Midbrain (tissue), 1 donor: Measurements from ENCODE around the gene BLNK.
"Not testable (repeated sequence)": the region's sequence is repeated elsewhere in the genome, so short reads cannot be mapped to it uniquely, and the experiment has no call there.

ENCODE experiments used
- DNase-seq: peaks from one replicate; lab custom pipeline; 2025; lab: John Stamatoyannopoulos, UW

BLNK gene

DNA sequence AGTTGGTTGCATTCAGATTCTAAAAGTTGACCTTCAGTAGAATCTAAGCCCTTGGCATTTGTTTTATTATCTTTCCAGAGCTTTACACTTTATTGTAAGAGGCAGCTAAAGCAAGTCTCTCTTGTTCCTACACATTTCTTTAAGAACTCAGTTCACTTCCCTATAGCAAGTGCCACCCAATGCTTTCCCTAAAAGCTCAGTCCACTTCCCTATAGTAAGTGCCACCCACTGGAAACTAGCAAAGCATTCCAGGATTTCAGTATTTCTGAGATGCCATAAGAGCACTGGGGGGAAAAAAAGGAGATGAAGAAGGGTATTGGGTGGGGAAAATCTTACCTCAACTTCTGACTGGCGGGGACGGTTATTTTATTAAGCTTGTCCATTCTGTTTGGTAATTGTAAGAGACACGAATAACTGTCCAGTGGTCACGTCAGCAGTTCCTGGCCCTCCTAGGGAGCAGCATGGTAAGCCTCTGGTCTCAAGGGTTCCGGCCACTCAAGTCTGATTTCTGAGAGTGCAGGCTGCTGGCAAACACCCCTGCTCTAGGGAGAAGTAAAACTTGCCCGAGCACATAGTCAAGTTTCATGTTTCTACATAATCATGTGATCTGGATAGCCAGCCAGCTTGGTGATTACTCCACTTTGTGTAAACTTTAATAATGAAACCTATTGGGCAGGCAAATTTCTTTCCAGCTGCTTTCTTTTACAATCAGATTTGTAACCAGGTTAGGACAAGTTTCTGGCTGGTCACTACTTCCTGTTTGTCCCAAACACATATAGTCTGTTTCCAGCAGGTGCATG is at the start of gene BLNK:
TSS of gene BLNK (minus strand) at position 554 of the 800 bp plus-strand sequence. CDS start at position 383, 171 bp downstream.
- peak; percentile 45 for DNase-seq

DNA sequence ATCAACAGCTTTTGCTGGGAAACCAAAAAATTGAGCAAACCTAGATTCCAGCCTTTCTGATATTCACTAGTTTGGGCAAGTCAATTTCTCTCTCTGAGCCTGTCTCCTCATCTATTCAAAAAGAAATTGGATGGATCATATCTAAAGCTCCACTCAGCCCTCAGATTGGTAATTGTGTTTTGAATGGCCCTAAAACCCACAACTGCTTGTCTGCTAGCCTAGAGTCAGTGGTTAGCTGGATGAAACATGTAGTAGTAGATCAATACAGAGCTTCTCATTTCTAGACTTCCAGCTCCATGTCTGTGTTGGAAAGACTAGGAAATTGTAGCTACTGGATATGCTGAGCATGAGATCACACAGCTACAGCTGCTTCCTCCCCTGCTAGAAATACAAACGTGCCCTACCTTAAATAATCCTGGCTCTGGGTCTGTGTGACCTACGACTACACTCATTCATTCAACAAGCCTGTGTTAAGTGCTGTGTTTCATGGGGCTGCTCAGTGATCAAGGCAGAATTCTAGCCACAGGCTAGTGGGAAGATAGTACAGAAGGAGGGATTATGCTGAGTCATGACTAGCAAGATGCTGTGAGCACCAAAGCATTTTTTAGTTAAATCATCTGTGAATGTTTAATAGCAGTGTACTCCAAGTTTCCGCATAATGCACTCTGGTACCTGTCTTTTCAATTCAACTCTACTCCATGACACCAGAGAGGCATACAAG is 48.5 kb upstream of the BLNK start:
- DNase-seq: no peak

DNA sequence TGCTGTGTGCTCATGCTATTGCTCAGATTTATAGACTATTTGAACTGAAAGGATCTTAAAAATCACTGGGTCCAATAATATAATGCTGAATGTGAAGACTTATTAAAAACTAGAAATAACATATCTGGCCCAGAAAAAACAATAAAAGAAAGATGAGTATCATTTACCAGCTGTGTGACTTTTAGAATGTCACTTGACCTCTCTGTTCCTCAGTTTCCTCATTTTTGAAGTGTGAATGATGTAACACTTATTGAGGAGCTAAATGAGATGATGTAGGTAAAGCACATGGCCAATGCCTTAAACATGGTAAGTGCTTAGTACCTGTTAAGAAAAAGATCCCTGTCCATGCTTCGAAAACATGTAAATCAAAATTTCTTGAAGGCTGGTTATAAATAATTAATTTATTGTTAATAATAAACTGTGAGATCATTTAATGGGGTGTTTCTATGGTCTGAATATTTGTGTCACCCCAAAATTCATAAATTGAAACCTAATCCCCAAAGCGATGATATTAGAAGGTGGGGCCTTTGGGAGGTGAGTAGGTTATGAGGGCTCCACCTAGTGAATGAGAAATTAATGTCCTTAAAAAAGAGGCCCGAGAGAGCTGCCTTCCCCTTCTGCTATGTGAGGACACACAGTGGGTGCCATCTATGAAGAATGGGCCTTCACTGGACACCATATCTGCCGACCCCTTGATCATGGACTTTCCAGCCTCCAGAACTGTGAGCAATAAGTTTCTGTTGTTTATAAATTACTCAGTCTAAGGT is 45.9 kb upstream of the BLNK start:
- DNase-seq: no peak

DNA sequence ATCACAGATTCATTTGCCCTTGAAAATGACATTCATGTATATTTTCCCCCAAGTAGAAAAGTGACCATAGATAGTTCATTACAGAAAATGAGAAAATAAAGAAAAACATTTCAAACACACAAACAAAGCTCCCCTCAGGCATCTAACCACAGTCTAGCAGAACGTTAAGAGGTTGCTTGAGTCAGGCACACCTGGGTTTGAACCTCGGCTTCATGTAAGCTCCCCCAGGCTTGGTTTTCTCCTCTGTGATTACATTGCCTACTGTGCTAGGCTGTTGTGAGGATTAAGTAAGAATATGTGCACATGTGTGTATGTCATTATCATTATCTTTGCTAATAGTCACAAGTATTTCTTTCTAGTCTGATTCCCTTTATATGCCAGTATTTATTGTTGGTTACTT is 42.0 kb upstream of the BLNK start:
- no peak for DNase-seq

DNA sequence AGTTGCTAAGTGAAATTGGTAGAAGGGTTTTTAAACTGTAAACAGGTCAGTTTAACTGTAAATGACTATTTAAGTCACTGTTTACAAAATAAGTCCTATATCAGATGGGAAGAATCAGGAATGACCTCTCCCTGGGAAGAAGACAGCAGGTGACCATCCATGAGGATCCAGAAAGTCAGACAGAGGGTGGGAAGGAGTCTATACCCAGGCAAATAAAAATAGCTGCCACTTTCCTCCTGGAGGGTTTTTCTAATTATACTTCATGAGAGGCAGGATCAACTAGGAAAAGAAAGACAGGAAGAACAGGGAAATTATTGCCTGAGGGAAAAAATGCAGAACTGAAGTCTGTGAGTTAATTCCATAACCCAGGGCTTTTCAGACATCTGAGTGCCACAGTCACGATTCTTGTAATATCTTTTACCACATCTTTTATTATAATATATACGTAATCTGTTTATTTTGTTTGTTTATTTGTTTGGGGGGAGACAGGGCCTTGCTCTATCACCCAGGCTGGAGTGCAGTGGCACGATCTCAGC is 39.9 kb upstream of the BLNK start:
- DNase-seq: no peak

DNA sequence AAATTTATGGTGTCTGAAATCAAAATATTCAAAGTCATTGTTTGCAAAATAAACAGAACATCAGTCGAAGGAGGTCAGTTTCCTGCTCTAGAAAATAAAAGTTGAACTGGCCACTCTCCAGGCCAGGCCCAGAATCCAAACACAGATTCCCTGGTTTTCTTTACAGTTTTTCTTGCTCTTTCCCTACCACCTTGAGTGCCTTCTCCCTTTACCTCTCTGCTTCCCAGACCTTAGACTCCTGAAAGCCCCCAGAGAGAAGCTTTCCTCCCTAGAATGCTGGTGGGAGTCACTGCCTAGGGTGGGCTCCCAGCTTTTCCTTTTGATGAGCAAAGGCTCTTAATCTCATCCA is 38.9 kb upstream of the BLNK start:
- no peak for DNase-seq

DNA sequence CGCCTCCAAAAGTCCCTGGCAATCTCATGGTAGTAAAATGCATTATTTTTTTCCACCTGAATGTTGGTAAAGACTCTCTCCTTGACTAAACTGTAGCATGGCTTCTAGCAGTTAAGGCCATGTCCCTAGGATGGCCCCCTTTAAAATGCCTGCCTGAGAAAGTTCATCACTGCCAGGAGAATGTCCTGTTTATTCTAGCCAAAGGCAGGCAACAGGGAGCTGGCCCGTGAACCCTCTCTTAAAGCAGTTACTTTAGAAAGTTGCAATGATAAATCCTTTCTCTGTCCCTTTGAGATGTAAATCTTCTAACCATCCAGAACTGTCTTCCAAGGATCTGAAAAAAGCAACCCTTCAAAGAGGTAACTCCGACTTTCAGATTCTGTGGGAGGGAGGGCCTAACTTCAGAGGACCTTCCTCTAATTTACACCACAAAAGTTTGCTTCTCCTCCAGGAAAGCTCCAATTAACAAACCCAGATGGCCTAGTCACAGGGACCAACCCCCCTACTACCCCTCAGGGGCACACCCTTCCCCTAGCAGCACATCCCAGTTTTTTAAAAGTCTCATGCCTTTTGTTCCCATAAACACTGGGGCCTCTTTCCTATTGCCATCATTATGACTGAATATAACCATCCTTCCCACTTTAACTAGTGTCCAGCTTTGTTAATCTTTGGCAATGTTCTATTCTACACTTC is 38.4 kb upstream of the BLNK start:
- DNase-seq: no peak

DNA sequence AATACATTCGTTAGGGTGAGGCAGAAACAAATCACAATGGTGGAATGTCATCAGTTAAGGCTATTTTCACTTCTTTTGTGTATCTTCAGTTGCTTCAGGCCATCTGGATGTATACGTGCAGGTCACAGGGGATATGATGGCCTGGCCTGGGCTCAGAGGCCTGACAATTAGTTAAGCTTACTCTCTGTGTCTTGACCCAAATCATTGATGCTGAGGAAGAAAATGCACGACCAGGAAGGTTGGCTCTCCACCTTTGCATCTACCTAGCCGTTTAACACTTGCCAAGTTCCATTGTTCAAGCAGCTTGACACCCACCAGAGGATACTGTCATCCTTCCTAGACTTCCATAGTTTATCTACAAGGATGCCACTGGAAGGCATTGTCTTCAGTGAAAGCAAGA is 37.5 kb upstream of the BLNK start:
- not testable (repeated sequence) for DNase-seq

DNA sequence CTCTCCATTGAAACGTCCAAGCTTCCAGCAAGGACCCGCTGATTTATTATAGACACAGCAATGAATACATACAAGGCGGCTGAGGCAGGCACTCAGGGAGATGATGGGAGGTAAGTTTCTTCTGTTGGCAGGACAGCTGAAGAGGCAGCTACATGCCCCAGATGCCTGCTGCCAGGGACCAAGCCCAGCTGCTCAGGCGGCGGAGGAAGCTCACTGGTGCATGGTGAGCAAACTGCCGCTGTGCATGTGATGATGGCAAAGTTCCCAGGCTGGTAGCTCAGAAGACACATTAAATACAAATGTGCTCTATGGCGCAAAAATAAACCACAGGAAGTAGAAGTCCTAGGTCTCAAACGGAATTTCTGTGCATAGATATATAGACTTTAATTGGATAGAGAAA is 35.1 kb upstream of the BLNK start:
- DNase-seq: no peak

DNA sequence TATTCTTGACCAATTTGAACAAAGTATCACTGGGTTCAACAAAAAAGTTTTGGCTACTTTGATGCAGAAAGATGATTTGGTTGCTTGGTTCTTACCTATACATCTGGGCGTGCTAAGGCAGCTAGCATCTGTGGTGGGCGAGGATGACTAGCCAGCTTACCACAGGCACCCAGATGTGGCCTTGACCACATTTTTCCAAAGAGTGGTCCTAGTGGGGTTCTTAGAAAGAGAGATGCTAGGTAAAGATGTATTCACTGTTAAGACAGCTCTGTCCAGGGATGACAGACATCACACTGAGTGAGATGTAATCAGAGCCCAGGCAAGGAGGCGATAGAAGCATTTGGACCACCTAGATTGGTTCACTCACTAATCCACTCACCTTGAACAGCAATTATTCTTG is 33.6 kb upstream of the BLNK start:
- no peak for DNase-seq

DNA sequence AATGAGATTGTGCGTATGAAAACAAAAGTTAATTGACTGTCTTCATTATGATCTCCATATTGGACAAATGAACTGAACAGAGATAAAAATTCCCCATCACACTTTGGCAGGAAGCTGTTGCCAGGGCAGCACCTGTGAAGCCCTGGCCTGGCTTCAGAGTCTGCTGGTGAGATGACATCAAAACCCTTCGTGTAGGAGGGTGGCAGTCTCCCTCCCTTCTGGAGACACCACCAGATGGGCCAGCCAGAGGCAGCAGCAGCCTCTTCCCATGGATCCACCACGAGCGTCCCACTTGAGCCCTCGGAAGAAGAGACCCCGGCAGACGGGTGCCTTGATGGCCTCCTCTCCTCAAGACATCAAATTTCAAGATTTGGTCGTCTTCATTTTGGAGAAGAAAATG is 32.9 kb upstream of the BLNK start, which contains the start of gene DNTT:
TSS of gene DNTT (plus strand) at position 205 of the 400 bp plus-strand sequence. CDS start at position 269, 64 bp downstream.
- DNase-seq: no peak

DNA sequence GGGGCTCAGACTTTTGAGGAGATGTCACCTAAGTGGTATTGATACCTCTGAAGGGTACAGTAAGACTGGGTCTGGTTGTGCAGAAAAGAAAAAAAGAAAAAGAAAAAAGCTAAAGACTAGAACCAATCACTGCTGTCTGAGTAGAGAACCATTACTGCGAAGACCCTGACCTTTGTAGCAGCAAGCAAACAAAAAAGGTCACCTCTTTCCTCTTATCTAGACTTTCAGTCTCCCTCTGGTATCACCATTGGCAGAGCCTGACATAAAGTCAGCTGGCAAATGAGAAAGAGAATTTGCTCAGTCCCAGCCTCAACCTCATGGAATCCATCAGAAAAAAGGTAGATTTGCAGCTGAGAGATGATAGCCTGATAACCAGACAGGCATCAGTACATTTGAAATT is 30.2 kb upstream of the BLNK start:
- no peak for DNase-seq

DNA sequence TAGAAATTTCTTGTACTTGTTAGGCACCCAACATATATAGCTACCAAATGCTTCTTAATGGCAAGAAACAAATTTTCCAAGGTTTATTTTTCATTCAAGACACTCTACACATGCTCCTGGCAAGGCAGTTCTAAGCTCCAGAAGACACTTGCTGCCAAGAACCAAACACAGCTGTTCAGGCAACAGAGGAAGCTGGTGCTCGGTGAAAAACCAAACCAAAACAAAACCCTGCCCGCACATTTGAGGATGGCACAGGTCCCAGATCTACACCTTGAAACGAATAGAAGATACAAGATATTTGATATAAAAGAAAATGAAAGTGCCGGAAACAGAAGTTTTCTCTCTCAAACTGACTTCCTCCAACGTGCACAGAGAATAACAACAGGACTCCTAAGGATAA is 28.0 kb upstream of the BLNK start:
- DNase-seq: peak; percentile 11

DNA sequence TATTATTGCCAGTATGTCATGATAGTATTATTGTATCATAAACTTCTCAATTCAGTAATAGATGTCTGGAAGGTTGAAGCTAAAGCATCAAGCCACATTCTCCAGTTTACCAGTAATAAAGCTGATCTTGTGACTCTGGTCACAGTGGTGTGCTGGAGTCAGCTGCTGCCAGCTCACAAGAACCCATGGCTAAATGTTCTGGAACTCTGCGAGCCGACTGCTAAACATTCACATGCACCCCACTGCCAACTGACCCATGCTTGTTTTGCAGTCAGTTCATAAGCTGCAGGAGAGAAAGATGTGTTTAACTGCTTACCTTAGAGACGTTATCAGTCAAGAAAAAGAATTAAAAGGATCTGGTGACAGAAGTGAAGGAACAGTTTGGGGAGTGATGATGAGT is 27.0 kb upstream of the BLNK start:
- no peak for DNase-seq

DNA sequence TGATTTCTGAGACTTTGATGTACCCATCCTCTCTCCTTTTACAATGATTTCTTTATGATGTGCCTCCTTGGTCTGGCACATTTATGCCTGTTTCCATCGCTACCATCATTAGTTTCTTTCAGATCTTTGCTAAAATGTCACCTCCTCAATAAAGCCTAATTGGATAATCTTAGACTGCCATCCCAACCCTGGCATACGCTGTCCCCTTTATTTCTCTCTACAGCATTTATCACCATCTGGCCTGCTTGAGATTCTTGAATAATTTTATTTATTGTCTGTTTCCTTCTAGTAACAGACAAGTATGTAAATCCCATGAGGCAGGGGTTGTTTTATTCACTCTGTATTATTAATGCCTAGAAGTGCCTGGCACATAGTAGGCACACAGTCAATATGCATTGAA is 26.1 kb upstream of the BLNK start:
- DNase-seq: no peak

DNA sequence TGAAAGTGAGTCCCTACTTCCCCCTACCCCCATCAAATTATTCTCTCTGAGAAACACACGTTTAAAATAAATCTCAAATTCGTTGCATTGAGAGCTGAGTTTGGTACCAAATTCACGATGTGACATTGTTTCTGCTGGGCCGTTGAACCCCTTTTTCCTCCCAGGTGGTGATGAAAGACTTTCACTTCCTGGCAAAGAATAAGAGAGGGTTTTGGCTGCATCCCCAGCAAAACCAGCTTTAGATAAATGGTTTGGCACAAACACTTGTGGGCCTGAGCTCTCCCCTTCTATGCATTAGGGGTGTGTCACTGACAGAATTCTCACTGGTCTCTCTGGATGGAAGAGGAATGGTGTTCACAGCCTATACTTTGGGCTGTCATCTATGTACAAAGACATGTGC is 24.1 kb upstream of the BLNK start:
- no peak for DNase-seq

DNA sequence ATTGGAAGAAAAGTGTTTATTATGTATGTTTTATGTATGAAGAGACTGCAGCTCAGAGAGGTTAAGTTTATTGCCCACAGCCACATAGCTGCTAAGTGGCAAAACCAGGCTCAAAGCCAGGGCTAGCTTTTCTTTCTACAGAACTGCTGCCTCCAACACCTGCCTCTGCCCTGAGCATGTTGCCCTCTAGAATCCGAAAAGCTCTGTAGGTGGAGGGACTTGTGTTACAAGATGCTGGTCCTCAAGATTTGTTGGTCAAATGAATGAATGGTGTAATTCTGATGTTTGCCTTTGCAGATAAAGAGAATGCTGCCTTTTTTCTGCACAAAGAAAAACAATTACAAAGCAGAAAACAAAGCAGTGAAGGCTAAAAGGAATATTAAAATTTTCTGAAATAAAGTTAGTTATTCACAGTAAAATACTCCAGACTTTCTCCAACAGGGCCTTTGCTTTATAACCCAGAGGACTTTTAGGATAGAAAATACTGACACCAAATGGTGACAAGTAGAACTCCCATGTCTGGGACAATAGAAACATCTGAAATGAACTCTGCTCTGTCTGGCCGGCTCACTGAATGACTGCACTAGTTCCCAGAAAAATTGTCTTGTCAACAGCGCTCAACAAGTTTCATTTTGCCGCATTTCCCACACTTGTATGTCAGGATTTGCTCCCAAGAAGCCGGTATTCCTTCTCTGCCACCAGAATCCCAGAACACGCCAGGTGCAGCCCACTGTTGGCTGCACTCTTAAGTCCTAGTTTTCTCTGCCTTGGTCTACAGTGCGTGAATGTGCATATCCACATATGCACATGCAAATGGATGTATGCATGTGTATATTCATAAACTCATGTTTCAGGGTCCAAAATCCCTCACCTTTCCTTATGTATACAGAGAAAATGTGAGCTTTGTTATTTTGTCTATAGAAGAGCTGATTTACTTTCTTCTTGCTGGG is 21.9 kb upstream of the BLNK start:
- DNase-seq: peak; percentile 63

DNA sequence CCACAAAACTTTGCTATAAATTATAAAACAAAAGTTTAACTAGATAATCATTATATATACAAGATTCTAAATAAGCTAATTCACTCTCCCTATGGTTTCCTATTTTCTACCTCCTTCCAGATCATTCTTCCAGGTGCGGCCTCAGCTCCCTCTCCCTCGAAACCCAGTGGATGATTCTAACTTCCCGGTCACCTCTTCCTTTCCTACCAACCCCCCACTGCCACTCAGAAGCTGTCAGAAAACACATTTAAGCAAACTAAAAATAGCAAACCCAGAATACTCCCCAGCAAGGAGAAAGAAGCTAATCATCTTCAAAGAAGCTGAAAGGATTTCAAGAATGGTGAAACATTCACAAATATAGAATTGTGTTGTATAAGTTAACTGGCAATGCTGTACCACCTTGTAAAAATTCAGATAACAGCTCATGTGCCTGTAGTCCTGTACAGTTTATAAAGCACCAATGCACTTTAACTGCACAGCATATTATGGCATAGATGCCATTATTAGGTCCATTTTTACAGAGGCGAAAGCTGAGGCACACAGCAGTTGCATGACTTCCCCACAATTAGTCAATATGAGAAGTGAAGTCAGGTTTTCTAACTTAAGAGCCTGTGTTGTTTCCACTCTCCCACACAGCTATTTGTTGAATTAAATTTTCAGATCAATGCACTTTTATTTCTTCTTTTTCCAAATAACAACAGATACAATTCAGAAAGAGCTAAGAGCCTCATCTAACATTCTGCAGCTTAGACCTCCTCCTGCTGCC is 19.2 kb upstream of the BLNK start:
- no peak for DNase-seq

DNA sequence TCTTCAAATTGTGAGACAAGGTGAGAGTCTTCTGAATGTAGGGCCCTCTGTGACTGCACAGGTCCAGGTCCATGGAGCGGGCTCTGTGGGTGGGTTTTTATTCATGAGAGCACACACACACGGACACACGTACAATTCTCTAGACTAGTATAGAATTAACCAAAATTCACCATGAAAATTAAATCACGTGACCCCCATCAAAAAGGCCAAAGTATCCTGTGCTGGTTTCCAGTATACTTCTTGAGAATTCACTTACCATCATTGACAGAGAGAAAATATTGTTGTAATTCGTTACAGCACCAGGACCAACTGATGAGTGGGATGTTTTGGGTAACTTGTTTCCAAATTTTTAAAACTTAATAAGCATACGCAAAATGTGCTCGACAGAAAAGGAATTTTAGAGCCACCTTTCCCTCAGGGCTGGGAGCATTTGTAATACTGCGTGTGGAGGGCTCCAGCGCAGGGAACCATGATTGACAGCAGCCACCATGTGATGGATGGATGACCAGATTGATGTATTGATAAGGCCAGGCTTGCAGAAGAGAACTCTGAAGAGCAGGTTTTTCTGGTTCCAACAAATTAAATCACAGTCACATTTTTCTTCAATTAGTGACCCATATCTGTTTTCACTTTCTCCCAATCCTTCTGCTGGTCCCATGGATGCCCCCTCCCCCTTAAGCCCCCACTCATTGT is 18.0 kb upstream of the BLNK start:
- no peak for DNase-seq
